Measurements from ENCODE around the gene MICU1. TPM values are rescaled to one million over a fixed set of nuclear protein-coding genes. Genes with fewer than 3 reads are reported as not detected.
"Not testable (repeated sequence)": the region's sequence is repeated elsewhere in the genome, so short reads cannot be mapped to it uniquely, and the experiment has no call there.

The MICU1 gene
- total RNA-seq, 1 donor from 2014 or later: 48.2 TPM

DNA sequence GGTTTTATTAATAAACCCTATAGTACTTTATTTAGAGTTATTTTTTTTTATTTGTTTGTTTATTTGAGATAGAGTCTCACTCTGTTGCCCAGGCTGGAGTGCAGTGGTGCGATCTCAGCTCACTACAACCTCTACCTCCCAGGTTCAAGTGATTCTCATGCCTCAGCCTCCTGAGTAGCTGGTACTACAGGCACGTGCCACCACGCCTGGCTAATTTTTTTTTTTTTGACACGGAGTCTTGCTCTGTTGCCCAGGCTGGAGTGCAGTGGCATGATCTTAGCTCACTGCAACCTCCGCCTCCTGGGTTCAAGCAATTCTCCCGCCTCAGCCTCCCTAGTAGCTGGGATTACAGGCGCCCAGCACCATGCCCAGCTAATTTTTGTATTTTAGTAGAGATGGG is 279.8 kb downstream of the MICU1 start:
- DNase-seq (ENCODE audit: low spot score): not testable (repeated sequence)

DNA sequence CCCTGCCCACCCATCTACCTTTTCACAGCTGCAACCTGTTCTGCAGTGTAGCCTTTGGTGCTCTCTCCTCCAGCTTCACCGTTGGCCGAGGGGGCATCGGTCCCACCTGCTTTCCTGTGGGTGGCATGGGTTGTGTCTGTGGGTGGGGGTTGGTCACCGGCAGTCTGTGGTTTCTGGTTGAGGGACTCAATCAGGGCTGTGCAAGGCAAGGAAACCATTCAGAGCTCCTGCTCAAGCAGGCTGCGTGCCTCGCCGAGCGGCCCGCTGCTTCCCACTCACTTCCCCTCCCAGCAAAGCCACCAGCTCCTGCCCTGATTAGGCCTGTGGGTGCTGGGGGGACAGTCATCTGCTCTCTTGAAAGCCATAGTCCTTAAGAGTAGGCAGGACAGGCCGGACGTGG is 280.9 kb downstream of the MICU1 start:
- no peak for DNase-seq (ENCODE audit: low spot score)

GRCh38 chr10:72342911-72343310 is 283.0 kb downstream of the MICU1 start:
- no peak for DNase-seq (ENCODE audit: low spot score)

DNA sequence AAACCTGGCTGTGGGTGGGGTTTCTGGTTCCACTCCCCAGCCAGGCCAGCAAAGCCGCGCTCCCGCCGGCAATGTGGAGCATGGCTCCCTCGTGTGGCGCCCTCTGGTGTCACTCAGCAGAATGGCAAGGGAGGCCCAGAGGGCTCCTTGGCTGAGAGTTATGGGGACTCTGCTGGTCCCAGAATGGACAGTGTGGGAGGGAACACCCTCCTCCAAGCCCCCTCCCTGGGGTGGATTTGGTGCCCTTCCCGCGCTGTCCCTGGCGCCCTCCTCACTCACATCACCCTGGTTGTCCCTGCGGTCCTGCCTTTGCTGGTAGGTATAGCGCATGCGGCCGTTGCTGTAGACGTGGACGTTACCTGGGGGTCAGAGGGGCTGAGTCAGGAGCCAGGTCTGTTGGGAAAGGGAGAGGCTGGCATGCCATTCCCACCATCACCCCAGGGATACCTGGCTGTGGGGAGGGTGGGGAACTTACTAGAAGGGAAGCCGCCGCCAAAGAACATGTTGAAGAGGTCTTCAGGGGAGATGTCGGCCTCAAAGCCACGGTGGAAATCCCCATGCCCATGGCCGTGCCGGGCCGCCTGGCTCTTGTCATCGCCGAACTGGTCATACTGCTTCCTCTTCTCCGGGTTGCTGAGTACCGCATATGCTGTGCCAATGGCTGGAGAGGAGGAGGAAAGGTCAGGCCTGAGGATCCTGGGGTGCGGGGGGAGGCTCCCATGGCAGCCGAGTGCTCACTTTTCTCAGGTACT is 285.2 kb downstream of the MICU1 start:
- no peak for DNase-seq (ENCODE audit: low spot score)

DNA sequence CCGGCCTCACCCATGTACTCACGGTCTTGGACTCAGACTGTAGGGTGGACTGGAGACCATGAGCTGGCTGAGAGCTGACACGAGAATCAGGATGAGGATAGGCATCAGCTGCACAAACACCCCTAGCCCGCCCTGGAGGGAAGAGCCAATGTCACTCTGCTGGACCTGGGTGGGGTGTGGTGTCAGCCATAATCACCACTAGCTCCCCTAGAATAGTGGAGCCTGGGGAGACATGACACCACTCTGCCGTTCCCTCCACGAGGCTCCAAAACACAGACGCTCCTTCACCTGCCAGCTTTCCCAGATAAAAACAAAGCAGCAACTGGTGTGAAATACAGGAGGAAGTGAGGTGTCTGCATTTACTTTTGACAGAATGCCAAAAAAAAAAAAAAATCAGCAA is 287.7 kb downstream of the MICU1 start:
- no peak for DNase-seq (ENCODE audit: low spot score)

DNA sequence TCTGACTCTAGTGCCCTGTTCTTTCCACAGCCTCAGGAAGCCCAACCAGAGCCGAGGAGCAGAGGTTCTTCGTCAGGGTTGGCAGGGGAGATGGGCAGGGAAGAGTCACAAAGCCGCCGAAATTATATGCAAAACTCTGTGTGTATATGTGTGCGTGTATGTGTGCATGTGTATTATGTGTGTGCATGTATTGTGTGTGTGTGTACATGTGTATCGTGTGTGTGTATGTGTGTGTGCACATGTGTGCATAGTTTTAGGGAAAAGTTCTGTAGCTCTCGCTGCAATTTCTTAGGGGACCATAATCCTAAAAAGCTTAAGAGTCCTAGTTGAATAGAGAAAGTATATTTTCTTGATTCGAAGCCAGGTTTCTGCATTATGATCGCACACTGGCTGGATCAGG is 288.2 kb downstream of the MICU1 start:
- no peak for DNase-seq (ENCODE audit: low spot score)

DNA sequence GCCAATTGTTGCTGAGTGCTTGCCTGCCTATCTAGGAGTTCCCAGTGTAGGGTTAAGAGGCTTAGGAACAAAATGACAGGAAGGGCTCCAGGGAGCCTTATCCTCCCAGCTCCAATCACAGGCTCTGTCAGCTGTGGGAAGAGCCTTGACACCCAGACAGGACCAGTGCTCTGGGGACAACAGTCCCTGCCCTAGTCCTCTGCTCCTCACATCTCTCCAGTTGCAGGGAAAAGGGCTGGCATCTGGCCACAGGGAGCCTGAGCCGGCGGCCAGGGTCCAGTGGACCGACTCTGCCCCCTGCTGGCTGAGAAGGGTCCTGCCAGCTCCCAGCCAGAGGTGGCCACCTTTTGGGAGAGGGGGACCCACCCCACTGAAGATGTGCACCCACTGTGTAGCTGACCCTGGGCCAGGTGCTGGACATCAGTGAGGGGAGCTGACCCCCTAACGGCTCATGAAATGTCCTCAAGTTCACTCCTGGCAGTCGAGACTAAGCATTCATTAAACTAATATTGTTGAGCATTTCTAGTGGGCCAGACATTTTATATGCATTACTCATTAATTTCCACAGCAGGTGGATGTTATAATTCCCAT is 288.7 kb downstream of the MICU1 start:
- peak; percentile 85 for DNase-seq (ENCODE audit: low spot score)

DNA sequence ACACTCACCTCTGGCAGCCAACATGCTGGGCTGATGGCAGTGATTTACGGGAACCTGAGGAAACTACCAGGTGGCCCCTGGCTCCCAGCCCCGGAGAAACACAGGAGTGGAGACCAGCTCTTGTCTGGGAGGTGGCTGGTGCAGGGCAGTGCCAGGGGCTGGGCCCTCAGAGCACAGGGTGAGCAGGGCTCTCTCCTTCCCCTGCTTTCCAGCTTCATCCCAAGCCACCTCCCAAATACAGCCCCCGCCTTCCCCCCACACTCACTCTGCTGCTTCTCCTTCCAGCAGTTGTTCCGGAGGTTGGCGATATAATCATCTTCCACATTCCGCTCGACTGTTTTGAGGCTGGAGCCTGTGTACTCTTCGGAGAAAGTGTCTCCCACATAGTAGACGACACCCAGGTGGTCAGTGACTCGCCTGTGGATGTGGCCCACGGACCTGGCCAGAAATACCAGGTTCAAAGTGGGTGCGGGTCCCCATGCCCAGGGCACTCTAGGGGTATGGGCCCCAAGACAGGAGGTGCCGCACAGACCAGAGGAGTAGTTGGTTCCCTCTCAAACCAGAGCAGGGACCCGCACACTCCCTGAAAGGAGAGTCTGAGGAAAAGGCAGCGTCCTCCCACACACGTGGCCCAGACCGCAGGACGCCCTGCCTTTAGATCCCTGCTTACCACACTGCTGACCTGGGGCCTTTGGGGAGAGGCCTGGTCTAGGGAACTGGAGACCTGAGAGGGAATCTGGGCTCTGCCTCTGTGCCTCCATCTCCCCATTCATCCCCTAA is 289.4 kb downstream of the MICU1 start:
- DNase-seq (ENCODE audit: low spot score): no peak

DNA sequence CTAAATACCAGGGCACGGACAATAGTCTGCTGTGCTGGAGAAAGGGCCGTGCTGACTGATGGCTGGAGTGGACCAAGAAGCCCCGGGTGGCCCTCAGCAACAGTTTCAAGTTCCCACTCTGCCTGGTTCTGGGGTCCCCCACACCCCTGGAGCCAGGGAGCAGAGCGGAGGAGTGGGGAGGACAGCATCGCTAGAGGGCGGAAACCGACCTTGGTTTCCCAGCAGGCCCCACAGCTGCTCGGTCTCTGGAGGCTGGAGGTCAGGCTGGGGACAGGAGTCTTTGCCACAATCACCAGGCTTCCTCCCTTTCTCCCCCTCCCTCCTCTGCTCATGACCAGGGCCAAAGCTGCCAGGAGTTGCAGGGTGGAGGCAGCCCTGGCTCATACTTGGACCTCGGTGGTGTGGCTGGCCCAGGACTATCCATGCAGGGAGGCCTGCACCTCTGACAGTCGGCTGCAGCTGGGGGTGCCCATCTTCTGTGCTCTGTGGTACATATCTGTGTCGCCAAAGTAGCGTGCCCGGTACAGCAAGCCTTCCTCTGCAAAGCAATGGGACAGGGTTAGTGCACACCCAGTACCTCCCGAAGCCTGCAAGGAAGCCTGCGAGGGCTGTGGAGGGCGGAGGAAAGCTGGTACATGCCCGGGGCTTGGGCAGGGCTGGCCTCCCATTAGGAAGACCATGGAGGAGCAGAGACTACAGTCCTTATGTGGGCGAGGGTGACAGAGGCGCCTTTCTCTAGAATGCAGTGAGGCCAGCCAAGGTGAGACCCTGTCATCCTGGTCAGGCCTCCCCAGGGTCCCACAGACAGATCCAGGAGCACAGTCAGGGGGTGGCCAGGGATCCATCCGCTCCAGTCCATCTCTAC is 290.3 kb downstream of the MICU1 start:
- no peak for DNase-seq (ENCODE audit: low spot score)

- peak; percentile 90 for DNase-seq (ENCODE audit: low spot score)
These were observed 291.0 kb downstream of the MICU1 start for GRCh38 chr10:72334825-72335393.

GRCh38 chr10:72334196-72334824 is 291.6 kb downstream of the MICU1 start:
- DNase-seq (ENCODE audit: low spot score): no peak

DNA sequence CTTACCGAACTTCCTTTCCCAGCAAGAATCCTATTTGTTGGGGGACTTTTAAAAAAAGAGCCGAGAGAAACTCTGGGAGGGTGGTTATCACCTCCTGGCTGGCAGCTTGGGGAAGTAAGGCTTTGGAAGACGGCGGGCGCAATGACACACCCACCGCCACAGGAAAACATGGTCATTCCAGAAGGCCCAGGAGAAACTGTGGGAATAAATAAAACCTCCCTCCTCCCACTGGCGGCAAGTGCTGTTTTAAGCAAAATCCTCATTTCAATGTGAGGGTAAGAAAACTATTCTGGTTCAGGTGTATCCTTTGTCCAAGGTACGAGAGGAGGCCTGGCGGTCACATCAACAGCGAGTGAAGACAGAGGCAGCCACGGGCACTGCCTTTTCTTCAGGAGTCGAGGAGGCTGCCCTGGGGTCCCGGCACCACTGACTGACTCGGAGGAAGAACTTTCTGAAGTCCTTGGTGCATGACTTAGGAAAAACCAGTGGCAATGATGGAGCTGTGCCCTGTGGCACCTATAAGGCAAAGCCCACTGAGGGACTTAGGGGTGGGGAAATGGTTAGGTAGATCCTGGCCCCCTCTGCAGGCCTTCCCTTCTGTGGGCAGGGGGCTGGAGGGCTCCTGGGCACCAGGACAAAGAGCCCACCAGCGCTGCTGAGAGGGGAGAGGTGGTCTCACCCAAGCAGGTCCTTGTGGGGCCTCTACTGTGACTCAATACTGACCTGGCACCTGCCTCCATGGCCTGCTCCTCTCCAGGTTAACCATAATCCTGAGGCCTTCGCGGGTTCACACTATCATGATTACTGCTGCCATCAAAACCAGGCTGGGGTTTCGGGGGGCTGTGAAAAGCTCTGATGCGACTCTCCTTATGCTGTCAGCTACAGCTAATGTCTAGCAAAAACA is 292.5 kb downstream of the MICU1 start:
- DNase-seq (ENCODE audit: low spot score): no peak

- no peak for DNase-seq (ENCODE audit: low spot score)
These were observed 293.3 kb downstream of the MICU1 start for GRCh38 chr10:72332423-72333111.

GRCh38 chr10:72331575-72332422 is 294.1 kb downstream of the MICU1 start:
- DNase-seq (ENCODE audit: low spot score): peak; percentile 92

DNA sequence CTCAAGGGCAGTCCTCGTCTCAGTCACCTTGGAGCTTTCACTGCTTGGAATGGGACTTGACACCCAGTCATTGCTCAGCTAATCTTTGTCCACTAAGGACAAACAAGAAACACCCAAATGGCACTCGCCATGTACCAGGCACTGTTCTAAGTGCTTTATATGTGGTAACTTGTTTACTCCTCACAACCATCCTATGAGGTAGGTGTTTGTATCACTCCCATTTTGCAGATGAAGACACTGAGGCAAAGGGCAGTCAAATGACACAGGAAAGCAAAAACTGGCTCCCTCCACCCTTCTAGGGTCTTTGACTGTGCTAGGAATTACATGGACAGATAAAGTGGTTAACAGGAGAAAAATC is 295.8 kb downstream of the MICU1 start:
- DNase-seq (ENCODE audit: low spot score): no peak

- no peak for DNase-seq (ENCODE audit: low spot score)
These were observed 296.4 kb downstream of the MICU1 start for GRCh38 chr10:72329290-72330068.

DNA sequence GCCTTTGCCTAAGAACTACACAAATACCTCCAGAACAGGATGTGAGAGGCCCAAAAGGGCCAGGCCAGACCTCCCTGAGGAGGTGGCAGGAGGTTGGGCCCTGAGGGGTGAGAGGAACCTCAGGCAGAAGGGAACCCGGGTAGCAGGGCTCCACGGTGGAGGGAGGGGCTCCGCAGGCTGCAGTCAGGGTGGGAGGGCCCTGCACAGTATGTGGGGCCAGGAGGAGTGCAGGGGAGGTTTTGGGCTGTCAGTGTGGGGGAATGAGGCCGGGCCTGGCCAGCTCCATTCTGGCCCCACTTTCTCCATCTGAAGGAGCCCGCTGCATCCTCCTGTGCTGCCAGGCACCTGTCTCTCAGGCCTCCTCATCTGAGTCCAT is 297.1 kb downstream of the MICU1 start:
- no peak for DNase-seq (ENCODE audit: low spot score)

Measured in ureter (tissue), 1 donor.